SW480 (cell line): ENCODE results near the gene FNDC3B.

Experiments used
- DNase-seq: peaks from one replicate; pipeline ENCODE4 v3.0.0-alpha.2; 2016; ENCODE audit warnings: low spot score

Gene FNDC3B

DNA sequence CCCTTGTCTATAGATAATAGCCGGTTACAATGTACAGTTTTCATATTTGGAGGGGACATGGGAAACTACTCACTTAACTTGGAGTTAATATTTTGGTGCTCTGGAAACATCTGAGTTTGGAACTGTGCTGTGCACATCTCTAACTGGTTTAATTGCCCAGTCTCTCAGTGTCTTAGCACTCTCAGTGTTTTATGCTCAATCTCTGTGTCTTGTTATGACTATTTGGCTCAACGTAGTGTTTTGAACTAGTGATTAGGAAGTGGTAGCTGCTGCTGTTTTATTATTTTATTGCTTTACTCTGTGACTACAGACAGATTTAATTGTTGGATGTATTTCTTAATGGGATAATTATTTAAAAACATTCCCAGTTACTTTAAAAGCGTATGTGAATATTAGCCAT is 17.0 kb downstream of the FNDC3B start:
- DNase-seq, result no peak

DNA sequence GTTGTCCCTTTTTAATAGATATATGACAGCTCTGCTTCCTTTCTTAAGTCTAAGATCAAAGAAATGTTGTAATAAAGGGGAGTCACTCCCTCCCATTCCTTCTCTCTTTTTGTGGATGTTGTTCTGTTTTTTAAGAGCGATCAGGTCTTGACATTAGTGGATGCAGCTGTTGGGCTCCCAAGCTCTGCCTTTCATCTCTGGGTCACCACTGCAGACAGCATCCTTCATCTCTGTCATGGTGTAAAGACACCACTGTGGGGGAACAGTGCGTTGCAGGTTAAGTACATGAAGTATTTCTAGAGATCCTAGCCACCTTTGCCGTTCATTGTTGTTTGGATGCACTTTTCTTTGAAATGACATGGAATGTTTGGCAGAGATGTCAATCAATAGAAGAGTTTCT is 17.7 kb downstream of the FNDC3B start:
- no peak for DNase-seq

GRCh38 chr3:172057624-172058327 is 18.4 kb downstream of the FNDC3B start:
- no peak for DNase-seq

GRCh38 chr3:172059532-172059931 is 20.2 kb downstream of the FNDC3B start:
- no peak for DNase-seq

- no peak for DNase-seq
Observed at GRCh38 chr3:172060234-172060633, 20.9 kb downstream of the FNDC3B start.

DNA sequence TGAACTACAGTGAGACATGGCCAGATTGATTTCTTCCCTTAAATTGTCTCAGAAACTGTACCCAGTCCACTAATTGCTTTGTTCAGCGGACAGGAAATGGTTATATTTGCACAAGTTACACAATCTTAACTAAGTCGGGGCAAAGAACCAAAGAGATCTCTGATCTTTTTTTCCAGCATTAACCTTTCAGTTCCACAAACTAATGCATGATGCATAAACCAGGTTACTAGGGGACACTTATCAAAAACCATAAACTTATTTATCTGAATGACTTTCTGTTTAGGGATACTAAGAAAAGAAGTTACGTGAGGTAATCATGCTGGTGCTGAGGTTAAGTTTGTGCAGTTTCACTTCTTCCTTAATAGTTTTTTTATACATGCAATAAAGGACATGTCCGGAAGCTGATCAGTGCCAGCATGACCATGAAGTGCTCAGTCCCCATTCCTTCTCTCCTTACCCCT is 22.4 kb downstream of the FNDC3B start:
- no peak for DNase-seq

DNA sequence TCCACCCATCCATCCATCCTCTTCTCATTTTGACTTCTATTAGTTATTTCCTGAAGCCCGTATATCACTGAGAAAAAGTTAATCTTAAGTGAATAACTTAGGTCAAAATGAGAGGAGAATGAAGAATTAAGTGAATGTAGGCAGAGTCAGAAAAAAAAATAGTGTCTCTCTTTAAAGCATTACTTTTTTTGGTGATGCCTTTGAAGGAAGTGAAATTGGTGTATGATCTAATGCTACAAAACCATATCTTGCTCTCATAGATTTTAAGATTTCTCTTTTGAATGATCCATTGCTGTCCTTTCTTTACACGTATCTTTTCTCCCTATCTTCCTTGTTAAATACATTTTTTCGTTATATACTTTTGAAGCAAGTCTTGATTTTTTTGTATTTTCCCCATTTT is 23.4 kb downstream of the FNDC3B start:
- DNase-seq, result no peak

- no peak for DNase-seq
Observed at GRCh38 chr3:172063456-172064432, 24.4 kb downstream of the FNDC3B start.

DNA sequence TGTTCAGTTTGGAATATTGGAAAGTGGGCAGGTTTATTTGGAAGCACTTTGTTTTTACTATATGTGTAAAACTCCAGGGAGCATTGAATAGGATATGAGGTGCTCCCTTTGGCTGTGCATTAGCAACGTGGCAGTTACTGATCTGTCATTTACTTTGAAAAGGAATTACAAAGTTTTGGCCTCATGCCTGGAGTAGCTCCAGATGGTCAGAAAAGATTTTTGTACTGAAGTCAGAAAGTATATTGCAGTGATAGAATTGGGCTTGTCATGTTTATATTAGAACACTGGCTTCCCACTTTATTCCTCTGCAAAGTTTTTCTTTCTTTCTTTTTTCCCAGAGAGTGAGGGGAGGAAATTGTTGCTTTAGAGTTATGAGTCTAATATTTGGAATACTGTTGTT is 26.1 kb downstream of the FNDC3B start:
- no peak for DNase-seq

GRCh38 chr3:172065967-172066762 is 26.8 kb downstream of the FNDC3B start:
- no peak for DNase-seq

GRCh38 chr3:172066880-172067796 is 27.8 kb downstream of the FNDC3B start:
- DNase-seq, result no peak

- DNase-seq, result no peak
Observed at GRCh38 chr3:172067837-172068440, 28.6 kb downstream of the FNDC3B start.

- DNase-seq, result no peak
Observed at GRCh38 chr3:172068977-172069376, 29.6 kb downstream of the FNDC3B start.

GRCh38 chr3:172069478-172069877 is 30.1 kb downstream of the FNDC3B start:
- DNase-seq, result no peak

DNA sequence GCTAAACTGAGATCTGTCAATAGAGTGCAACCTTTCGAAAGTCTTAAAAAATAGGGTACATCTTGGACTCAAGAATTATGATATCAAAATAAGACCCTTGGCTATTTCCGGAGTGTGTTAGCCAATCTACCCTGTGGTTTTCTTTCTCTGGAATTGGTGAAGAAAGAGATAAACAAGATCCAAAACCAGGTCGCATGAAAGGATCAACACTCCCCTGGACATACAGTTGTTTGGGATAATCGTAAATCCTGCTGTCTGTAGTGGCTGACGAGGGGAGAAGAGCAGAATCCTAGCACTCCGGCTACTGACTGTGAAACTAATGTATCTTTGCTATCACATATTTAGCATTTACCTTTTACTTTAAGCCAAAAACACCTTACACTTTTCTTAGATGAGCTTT is 30.9 kb downstream of the FNDC3B start:
- no peak for DNase-seq

- no peak for DNase-seq
Observed at GRCh38 chr3:172070802-172071201, 31.4 kb downstream of the FNDC3B start.

DNA sequence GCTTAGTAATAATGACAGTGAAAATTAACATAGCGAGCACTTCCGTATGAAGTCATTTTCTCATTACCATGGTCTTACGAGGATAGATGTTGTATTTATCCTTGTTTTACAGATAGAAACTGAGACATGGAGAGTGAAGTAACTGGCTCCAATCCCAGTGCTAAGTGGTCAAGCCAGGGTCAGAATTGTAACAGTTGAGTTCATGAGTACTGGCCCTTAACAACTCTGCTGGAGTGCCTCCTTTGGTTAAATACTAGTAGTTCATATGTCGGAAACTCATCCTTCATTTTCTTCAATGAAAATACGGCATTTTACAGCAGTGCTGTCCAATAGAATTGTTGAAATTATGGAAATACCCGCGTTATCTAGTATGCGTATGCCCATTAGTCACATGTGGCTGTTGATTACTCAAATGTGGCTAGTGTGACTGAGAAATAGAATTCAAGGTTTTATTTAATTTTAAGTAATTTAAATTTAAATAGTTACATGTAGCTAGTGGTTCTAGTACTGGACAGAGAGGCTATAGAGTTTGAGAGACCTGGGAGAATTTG is 32.5 kb downstream of the FNDC3B start:
- no peak for DNase-seq

DNA sequence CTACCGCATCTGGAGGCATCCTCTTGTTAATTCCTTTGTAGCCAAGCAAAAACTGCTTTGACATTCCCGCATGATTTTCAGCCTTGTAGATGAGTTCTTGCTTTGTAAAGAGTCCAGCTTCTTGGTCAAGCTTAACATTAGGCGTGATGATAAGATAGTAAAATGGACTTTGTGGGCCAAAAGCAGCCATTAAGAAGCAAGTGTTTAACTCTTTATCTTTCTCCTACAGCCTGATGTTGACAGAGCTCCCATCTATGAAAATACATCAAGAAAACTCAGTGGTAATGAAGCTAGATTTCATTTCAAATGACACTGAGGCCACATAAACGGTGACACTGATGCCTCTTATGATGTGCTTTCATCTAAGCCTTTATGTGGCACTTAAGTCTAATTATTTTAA is 33.2 kb downstream of the FNDC3B start:
- DNase-seq, result no peak

GRCh38 chr3:172073262-172073915 is 34.0 kb downstream of the FNDC3B start:
- DNase-seq, result no peak

DNA sequence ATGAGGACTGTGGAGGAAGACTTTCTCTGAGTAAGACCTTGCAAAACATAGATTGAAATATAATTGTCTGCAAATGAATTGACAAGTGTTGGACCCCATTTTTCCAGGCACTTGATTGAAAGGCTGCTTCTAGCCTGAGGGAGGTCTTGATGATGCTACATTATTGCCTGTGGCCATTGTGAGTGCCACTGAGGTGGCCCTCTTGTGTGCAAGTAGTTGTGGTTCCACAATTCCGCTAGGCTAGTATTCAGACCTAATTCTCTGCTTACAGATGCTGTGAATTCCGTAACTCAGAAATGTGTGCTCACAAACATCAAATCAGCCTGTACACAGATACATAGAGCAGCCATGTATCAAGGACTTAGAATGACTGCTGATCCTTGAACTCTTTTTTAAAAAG is 34.7 kb downstream of the FNDC3B start:
- no peak for DNase-seq
